Cerebellar cortex (tissue), 1 donor: ENCODE measurements around the gene LASP1.

ENCODE experiments used
- DNase-seq: peaks from one replicate; pipeline ENCODE4 v3.0.0-alpha.2; 2015; ENCODE audit warnings: low spot score

Gene LASP1

GRCh38 chr17:38886643-38887010, 16.8 kb downstream of the LASP1 start:
- DNase-seq, result no peak

GRCh38 chr17:38888842-38889241, 19.0 kb downstream of the LASP1 start:
- DNase-seq, result no peak

GRCh38 chr17:38889745-38890409, 20.0 kb downstream of the LASP1 start:
- DNase-seq, result no peak

GRCh38 chr17:38890410-38890746, 20.5 kb downstream of the LASP1 start:
- no peak for DNase-seq

- no peak for DNase-seq
These were observed 21.6 kb downstream of the LASP1 start for GRCh38 chr17:38891441-38891840.

GRCh38 chr17:38892083-38892482, 22.2 kb downstream of the LASP1 start:
- DNase-seq, result no peak

- DNase-seq, result no peak
These were observed 22.8 kb downstream of the LASP1 start for GRCh38 chr17:38892620-38893019.

- no peak for DNase-seq
These were observed 23.3 kb downstream of the LASP1 start for GRCh38 chr17:38893113-38893512.

GRCh38 chr17:38893607-38894006, 23.7 kb downstream of the LASP1 start:
- DNase-seq, result no peak

- no peak for DNase-seq
These were observed 24.4 kb downstream of the LASP1 start for GRCh38 chr17:38894276-38894675.

- no peak for DNase-seq
These were observed 26.6 kb downstream of the LASP1 start for GRCh38 chr17:38896346-38896954.

- no peak for DNase-seq
These were observed 27.3 kb downstream of the LASP1 start for GRCh38 chr17:38897176-38897575.

- DNase-seq, result no peak
These were observed 27.9 kb downstream of the LASP1 start for GRCh38 chr17:38897671-38898290.

GRCh38 chr17:38898291-38898679, 28.4 kb downstream of the LASP1 start:
- no peak for DNase-seq

GRCh38 chr17:38898812-38899348, 29.0 kb downstream of the LASP1 start:
- DNase-seq, result no peak

GRCh38 chr17:38899421-38899820, 29.6 kb downstream of the LASP1 start:
- DNase-seq, result no peak

- DNase-seq, result no peak
These were observed 31.3 kb downstream of the LASP1 start for GRCh38 chr17:38900978-38901656.

- DNase-seq, result no peak
These were observed 33.5 kb downstream of the LASP1 start for GRCh38 chr17:38903404-38903803.

- DNase-seq, result no peak
These were observed 35.0 kb downstream of the LASP1 start for GRCh38 chr17:38904892-38905291.

GRCh38 chr17:38905375-38905774, 35.5 kb downstream of the LASP1 start:
- no peak for DNase-seq

GRCh38 chr17:38906460-38907228, 36.8 kb downstream of the LASP1 start:
- DNase-seq, result peak; percentile 21
